Measurements from ENCODE around the gene ACTR3C.
"Not testable (repeated sequence)": the region's sequence is repeated elsewhere in the genome, so short reads cannot be mapped to it uniquely, and the experiment has no call there.

GRCh38 chr7:150276132-150276695 lies 47.1 kb downstream of the ACTR3C start:
- not testable (repeated sequence) for TF ChIP-seq POLR2A, POLR2AphosphoS5 (IDR thresholded peaks at IDR 0.05; ENCODE audit: low read depth, low read length)

All from GM12892 (cell line).